Mucosa of gallbladder (tissue), 1 donor: Measurements from ENCODE around the gene SCNN1B. TPM values are rescaled to one million over a fixed set of nuclear protein-coding genes. Genes with fewer than 3 reads are reported as not detected.
"Not testable (repeated sequence)": the region's sequence is repeated elsewhere in the genome, so short reads cannot be mapped to it uniquely, and the experiment has no call there.

ENCODE experiments used
- DNase-seq: peaks from one replicate; pipeline ENCODE4 v3.0.0-alpha.2; 2020; ENCODE audit warnings: low spot score
- total RNA-seq: library from RNA; stranded (reverse); gene quantifications from one replicate; pipeline ENCODE4 v1.2.1, GENCODE V29; 2021
- donor health status: DM: no; HTN: no; CAD: no.

The SCNN1B gene
- total RNA-seq, 1 donor from 2014 or later = 2.2 TPM

GRCh38 chr16:23354246-23354645 is 52.1 kb downstream of the SCNN1B start:
- no peak for DNase-seq

- no peak for DNase-seq
These were observed 53.1 kb downstream of the SCNN1B start for GRCh38 chr16:23355106-23355670.

- no peak for DNase-seq
These were observed 54.8 kb downstream of the SCNN1B start for GRCh38 chr16:23356941-23357340.

GRCh38 chr16:23357761-23358290 is 55.7 kb downstream of the SCNN1B start:
- DNase-seq = no peak

- DNase-seq = no peak
These were observed 57.1 kb downstream of the SCNN1B start for GRCh38 chr16:23359092-23359760.

GRCh38 chr16:23362460-23363317 is 60.6 kb downstream of the SCNN1B start:
- DNase-seq = peak; percentile 73

GRCh38 chr16:23365602-23366240 is 63.6 kb downstream of the SCNN1B start:
- DNase-seq = no peak

- DNase-seq = not testable (repeated sequence)
These were observed 64.2 kb downstream of the SCNN1B start for GRCh38 chr16:23366341-23366740.

- no peak for DNase-seq
These were observed 65.5 kb downstream of the SCNN1B start for GRCh38 chr16:23367564-23367963.

- no peak for DNase-seq
These were observed 65.9 kb downstream of the SCNN1B start for GRCh38 chr16:23367988-23368387.

- no peak for DNase-seq
These were observed 66.4 kb downstream of the SCNN1B start for GRCh38 chr16:23368469-23368868.

GRCh38 chr16:23369416-23369815 is 67.3 kb downstream of the SCNN1B start:
- DNase-seq = no peak

GRCh38 chr16:23371368-23371767 is 69.3 kb downstream of the SCNN1B start:
- no peak for DNase-seq

- DNase-seq = no peak
These were observed 71.5 kb downstream of the SCNN1B start for GRCh38 chr16:23373436-23374219.

GRCh38 chr16:23374721-23375510 is 72.8 kb downstream of the SCNN1B start:
- DNase-seq = no peak

- DNase-seq = no peak
These were observed 73.5 kb downstream of the SCNN1B start for GRCh38 chr16:23375643-23376042.

GRCh38 chr16:23377071-23377931 is 75.2 kb downstream of the SCNN1B start:
- no peak for DNase-seq

GRCh38 chr16:23378256-23378655 is 76.2 kb downstream of the SCNN1B start:
- no peak for DNase-seq

GRCh38 chr16:23378921-23379320 is 76.8 kb downstream of the SCNN1B start:
- no peak for DNase-seq
